Esophagus muscularis mucosa (tissue), 4 donors: ENCODE data around the gene SH3D19.

Experiments used
- CTCF ChIP-seq, 3 experiments: fragments of 200-600 bp in 2 of 3; fragments of 450-650 bp in 1 of 3; sonication (generic) in 2 of 3; IDR thresholded peaks; one replicate each; pipeline ENCODE4 v1.5.1; 2017 to 2019; ENCODE audit warnings: antibody characterized with exemption in 3 of 3, mild to moderate bottlenecking in 2 of 3, moderate library complexity in 1 of 3
- EP300 ChIP-seq: sonication (generic); formaldehyde crosslinking; IDR thresholded peaks from one replicate; pipeline ENCODE4 v1.6.1; 2017; ENCODE audit warnings: antibody characterized with exemption
- POLR2A ChIP-seq: fragments of 450-650 bp; IDR thresholded peaks from one replicate; pipeline ENCODE4 v1.6.1; 2017; ENCODE audit warnings: antibody characterized with exemption, moderate library complexity, mild to moderate bottlenecking, low read depth

GRCh38 chr4:151302432-151302831, 23.0 kb downstream of the SH3D19 start:
- TF ChIP-seq EP300 (no peak), CTCF (IDR thresholded peaks at IDR 0.05) (no peak), POLR2A (no peak)
